ENCODE measurements around the gene LGALS4.
"Not testable (repeated sequence)": the region's sequence is repeated elsewhere in the genome, so short reads cannot be mapped to it uniquely, and the experiment has no call there.

Gene LGALS4

DNA sequence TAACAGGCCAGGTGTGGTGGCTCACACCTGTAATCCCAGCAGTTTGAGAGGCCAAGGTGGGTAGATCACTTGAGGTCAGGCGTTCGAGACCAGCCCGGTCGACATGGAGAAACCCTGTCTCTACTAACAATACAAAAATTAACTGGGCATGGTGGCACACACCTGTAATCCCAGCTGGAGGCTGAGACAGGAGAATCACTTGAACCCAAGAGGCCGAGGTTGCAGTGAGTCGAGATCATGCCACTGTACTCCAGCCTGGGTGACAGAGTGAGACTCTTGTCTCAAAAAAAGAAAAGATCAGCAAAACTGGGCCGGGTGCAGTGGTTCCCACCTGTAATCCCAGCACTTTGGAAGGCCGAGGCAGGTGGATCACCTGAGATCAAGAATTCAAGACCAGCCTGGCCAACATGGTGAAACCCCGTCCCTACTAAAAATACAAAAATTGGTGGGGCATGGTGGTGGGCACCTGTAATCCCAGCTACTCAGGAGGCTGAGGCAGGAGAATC lies 50.8 kb downstream of the LGALS4 start:
- H3K4me1 ChIP-seq (ENCODE audit: control insufficient read depth, insufficient read depth, low read depth, low read length); H3K27ac ChIP-seq (ENCODE audit: low read length, poor library complexity, severe bottlenecking): not testable (repeated sequence)
- WGBS = 90% methylated on average over 9 of the region's 9 CpGs

DNA sequence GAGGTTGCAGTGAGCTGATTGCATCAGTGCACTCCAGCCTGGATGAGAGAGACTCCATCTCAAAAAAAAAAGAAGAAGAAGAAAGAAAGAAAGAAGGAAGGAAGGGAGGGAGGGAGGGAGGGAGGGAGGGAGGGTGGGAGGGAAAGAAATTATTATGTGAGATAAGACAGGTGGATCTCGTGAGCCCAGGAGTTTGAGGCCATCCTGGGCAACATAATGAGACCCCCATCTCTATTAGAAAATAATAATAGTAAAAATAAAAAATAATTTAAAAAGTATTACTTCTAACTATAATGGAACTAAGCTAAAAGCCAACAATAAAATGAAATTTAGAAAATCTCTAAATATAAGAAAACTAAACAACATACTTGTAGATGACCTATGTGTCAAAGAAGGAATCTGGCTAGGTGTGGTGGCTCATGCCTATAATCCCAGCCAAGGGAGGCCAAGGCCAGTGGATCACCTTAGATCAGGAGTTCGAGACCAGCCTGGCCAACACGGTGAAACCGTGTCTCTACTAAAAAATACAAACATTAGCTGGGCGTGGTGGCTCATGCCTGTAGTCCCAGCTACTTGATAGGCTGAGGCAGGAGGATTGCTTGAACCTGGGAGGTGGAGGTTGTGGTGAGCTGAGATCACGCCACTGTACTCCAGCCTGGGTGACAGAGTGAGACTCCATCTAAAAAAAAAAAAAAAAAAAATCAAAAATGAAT lies 51.8 kb downstream of the LGALS4 start:
- H2AFZ ChIP-seq (ENCODE audit: low read depth, low read length) = not testable (repeated sequence)

More for the DNA sequence above, 50.8 kb downstream of the LGALS4 start:
- not testable (repeated sequence) for H4K8ac ChIP-seq (ENCODE audit: low read length); H3K27me3 ChIP-seq (ENCODE audit: control insufficient read depth in 1 of 2, insufficient read depth in 1 of 2, low read length in 2 of 2); H2BK5ac ChIP-seq (ENCODE audit: low read depth, low read length, poor library complexity, severe bottlenecking); H3K23ac ChIP-seq (ENCODE audit: low read length in 2 of 2); H3K4ac ChIP-seq (ENCODE audit: low read depth in 1 of 2, low read length in 2 of 2); DNase-seq; H3K4me2 ChIP-seq (ENCODE audit: low read length, poor library complexity, severe bottlenecking); H3K36me3 ChIP-seq (ENCODE audit: control insufficient read depth in 1 of 2, insufficient read depth in 2 of 2, low read depth in 1 of 2, low read length in 2 of 2); H2AFZ ChIP-seq (ENCODE audit: low read depth, low read length); H4K91ac ChIP-seq (ENCODE audit: low read length); H3K79me1 ChIP-seq (replicated peaks; ENCODE audit: low read length, poor library complexity, severe bottlenecking); H3K9me3 ChIP-seq (ENCODE audit: control insufficient read depth, low read length); H2BK120ac ChIP-seq (ENCODE audit: low read depth, low read length); H3K14ac ChIP-seq (ENCODE audit: low read length in 2 of 2); H2BK12ac ChIP-seq (ENCODE audit: low read length in 2 of 2); H3K18ac ChIP-seq (ENCODE audit: low read depth in 1 of 2, low read length in 2 of 2); H2BK15ac ChIP-seq (ENCODE audit: low read depth, poor library complexity, severe bottlenecking); H3K4me3 ChIP-seq (ENCODE audit: insufficient read depth in 1 of 2, low read depth in 1 of 2, low read length in 2 of 2); H2AK5ac ChIP-seq (ENCODE audit: low read length, severe bottlenecking); H3K9ac ChIP-seq (ENCODE audit: low read length)

DNA sequence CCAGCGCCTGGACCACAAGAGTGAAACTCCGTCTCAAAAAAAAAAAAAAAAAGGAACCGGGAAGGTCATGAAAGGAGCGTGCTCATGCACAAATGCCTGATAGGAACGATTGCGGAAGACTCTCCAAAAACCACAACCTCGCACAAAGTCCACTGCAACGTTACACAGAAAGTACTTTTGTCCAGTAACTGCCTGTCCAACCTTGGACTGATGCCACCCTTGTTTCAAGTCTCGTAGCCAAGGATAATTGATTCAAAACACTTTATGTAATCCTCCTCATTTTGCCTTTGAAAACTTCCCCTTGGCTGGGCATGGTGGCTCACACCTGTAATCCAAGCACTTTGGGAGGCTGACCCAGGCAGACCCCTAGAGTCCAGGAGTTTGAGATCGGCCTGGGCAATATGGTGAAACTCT lies 53.1 kb downstream of the LGALS4 start:
- no peak overlapping the region for H3K4me3 ChIP-seq (ENCODE audit: insufficient read depth in 1 of 2, low read depth in 1 of 2, low read length in 2 of 2)
- no peak overlapping the region for H2BK120ac ChIP-seq (ENCODE audit: low read depth, low read length)
- no peak overlapping the region for H3K23ac ChIP-seq (ENCODE audit: low read length in 2 of 2)
- H3K27me3 ChIP-seq (ENCODE audit: control insufficient read depth in 1 of 2, insufficient read depth in 1 of 2, low read length in 2 of 2) = peaks cover 0 to 3% of the 10 kb centered on the region in 2 experiments
- no peaks in the 10 kb centered on the region for H3K79me1 ChIP-seq (replicated peaks; ENCODE audit: low read length, poor library complexity, severe bottlenecking)
- H4K8ac ChIP-seq (ENCODE audit: low read length) = no peak overlapping the region
- H2AK5ac ChIP-seq (ENCODE audit: low read length, severe bottlenecking) = no peak overlapping the region
- H3K36me3 ChIP-seq (ENCODE audit: control insufficient read depth in 1 of 2, insufficient read depth in 2 of 2, low read depth in 1 of 2, low read length in 2 of 2) = no peaks in the 10 kb centered on the region
- no peak overlapping the region for H2BK12ac ChIP-seq (ENCODE audit: low read length in 2 of 2)
- 81% methylated on average over 10 of the region's 10 CpGs for WGBS
- H3K9ac ChIP-seq (ENCODE audit: low read length) = no peak overlapping the region
- no peaks in the 10 kb centered on the region for H3K9me3 ChIP-seq (ENCODE audit: control insufficient read depth, low read length)
- no peak for DNase-seq
- no peak overlapping the region for H3K14ac ChIP-seq (ENCODE audit: low read length in 2 of 2)
- no peak overlapping the region for H3K27ac ChIP-seq (ENCODE audit: low read length, poor library complexity, severe bottlenecking)
- H2AFZ ChIP-seq (ENCODE audit: low read depth, low read length) = no peak overlapping the region
- H3K4me2 ChIP-seq (ENCODE audit: low read length, poor library complexity, severe bottlenecking) = no peak overlapping the region
- H3K4me1 ChIP-seq (ENCODE audit: control insufficient read depth, insufficient read depth, low read depth, low read length) = no peaks in the 10 kb centered on the region
- no peak overlapping the region for H3K4ac ChIP-seq (ENCODE audit: low read depth in 1 of 2, low read length in 2 of 2)
- no peak overlapping the region for H2BK5ac ChIP-seq (ENCODE audit: low read depth, low read length, poor library complexity, severe bottlenecking)
- no peak overlapping the region for H2BK15ac ChIP-seq (ENCODE audit: low read depth, poor library complexity, severe bottlenecking)
- no peak overlapping the region for H3K18ac ChIP-seq (ENCODE audit: low read depth in 1 of 2, low read length in 2 of 2)
- no peak overlapping the region for H4K91ac ChIP-seq (ENCODE audit: low read length)

More for the DNA sequence above, 51.8 kb downstream of the LGALS4 start:
- not testable (repeated sequence) for H4K8ac ChIP-seq (ENCODE audit: low read length); H2BK120ac ChIP-seq (ENCODE audit: low read depth, low read length); DNase-seq; H3K27me3 ChIP-seq (ENCODE audit: control insufficient read depth in 1 of 2, insufficient read depth in 1 of 2, low read length in 2 of 2); H3K4ac ChIP-seq (ENCODE audit: low read depth in 1 of 2, low read length in 2 of 2); H3K4me2 ChIP-seq (ENCODE audit: low read length, poor library complexity, severe bottlenecking); H3K4me1 ChIP-seq (ENCODE audit: control insufficient read depth, insufficient read depth, low read depth, low read length); H2BK5ac ChIP-seq (ENCODE audit: low read depth, low read length, poor library complexity, severe bottlenecking); H4K91ac ChIP-seq (ENCODE audit: low read length); H2AK5ac ChIP-seq (ENCODE audit: low read length, severe bottlenecking); H2BK12ac ChIP-seq (ENCODE audit: low read length in 2 of 2); H3K9ac ChIP-seq (ENCODE audit: low read length); H3K14ac ChIP-seq (ENCODE audit: low read length in 2 of 2); H3K9me3 ChIP-seq (ENCODE audit: control insufficient read depth, low read length); H3K23ac ChIP-seq (ENCODE audit: low read length in 2 of 2); H2BK15ac ChIP-seq (ENCODE audit: low read depth, poor library complexity, severe bottlenecking); H3K36me3 ChIP-seq (ENCODE audit: control insufficient read depth in 1 of 2, insufficient read depth in 2 of 2, low read depth in 1 of 2, low read length in 2 of 2); H3K4me3 ChIP-seq (ENCODE audit: insufficient read depth in 1 of 2, low read depth in 1 of 2, low read length in 2 of 2); H3K79me1 ChIP-seq (replicated peaks; ENCODE audit: low read length, poor library complexity, severe bottlenecking); H3K18ac ChIP-seq (ENCODE audit: low read depth in 1 of 2, low read length in 2 of 2); H3K27ac ChIP-seq (ENCODE audit: low read length, poor library complexity, severe bottlenecking)
- 80% methylated on average over 1 of the region's 6 CpGs for WGBS

DNA sequence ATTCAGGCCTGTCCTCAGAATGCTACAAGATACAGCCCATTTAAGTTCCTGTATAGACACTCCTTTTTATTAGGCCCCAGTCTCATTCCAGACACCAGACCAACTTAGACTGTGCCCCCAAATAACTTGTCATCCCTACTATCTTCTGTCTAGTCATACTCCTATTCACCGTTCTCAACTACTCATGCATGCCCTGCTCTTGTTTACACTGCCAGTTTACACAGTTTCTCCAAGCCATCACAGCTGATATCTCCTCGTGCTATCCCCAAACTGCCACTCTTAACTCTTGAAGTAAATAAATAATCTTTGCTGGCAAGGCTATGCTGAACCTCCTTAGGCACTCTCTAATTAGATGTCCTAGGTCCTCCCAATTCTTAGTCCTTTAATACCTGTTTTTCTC lies 58.5 kb downstream of the LGALS4 start:
- not testable (repeated sequence) for H3K4me3 ChIP-seq (ENCODE audit: insufficient read depth in 1 of 2, low read depth in 1 of 2, low read length in 2 of 2); H3K9me3 ChIP-seq (ENCODE audit: control insufficient read depth, low read length); DNase-seq; H2BK5ac ChIP-seq (ENCODE audit: low read depth, low read length, poor library complexity, severe bottlenecking); H3K4ac ChIP-seq (ENCODE audit: low read depth in 1 of 2, low read length in 2 of 2); H3K18ac ChIP-seq (ENCODE audit: low read depth in 1 of 2, low read length in 2 of 2); H3K27ac ChIP-seq (ENCODE audit: low read length, poor library complexity, severe bottlenecking); H3K36me3 ChIP-seq (ENCODE audit: control insufficient read depth in 1 of 2, insufficient read depth in 2 of 2, low read depth in 1 of 2, low read length in 2 of 2); H2BK120ac ChIP-seq (ENCODE audit: low read depth, low read length); H3K27me3 ChIP-seq (ENCODE audit: control insufficient read depth in 1 of 2, insufficient read depth in 1 of 2, low read length in 2 of 2); H4K91ac ChIP-seq (ENCODE audit: low read length); H3K79me1 ChIP-seq (replicated peaks; ENCODE audit: low read length, poor library complexity, severe bottlenecking); H3K14ac ChIP-seq (ENCODE audit: low read length in 2 of 2); H3K4me1 ChIP-seq (ENCODE audit: control insufficient read depth, insufficient read depth, low read depth, low read length); H3K9ac ChIP-seq (ENCODE audit: low read length); H4K8ac ChIP-seq (ENCODE audit: low read length); H2AK5ac ChIP-seq (ENCODE audit: low read length, severe bottlenecking); H3K4me2 ChIP-seq (ENCODE audit: low read length, poor library complexity, severe bottlenecking); H2BK12ac ChIP-seq (ENCODE audit: low read length in 2 of 2); H2AFZ ChIP-seq (ENCODE audit: low read depth, low read length); H3K23ac ChIP-seq (ENCODE audit: low read length in 2 of 2); H2BK15ac ChIP-seq (ENCODE audit: low read depth, poor library complexity, severe bottlenecking)
- no CpG with 5 or more reads among the region's 2 CpGs for WGBS
